ENCODE data around the gene FAF1.

DNA sequence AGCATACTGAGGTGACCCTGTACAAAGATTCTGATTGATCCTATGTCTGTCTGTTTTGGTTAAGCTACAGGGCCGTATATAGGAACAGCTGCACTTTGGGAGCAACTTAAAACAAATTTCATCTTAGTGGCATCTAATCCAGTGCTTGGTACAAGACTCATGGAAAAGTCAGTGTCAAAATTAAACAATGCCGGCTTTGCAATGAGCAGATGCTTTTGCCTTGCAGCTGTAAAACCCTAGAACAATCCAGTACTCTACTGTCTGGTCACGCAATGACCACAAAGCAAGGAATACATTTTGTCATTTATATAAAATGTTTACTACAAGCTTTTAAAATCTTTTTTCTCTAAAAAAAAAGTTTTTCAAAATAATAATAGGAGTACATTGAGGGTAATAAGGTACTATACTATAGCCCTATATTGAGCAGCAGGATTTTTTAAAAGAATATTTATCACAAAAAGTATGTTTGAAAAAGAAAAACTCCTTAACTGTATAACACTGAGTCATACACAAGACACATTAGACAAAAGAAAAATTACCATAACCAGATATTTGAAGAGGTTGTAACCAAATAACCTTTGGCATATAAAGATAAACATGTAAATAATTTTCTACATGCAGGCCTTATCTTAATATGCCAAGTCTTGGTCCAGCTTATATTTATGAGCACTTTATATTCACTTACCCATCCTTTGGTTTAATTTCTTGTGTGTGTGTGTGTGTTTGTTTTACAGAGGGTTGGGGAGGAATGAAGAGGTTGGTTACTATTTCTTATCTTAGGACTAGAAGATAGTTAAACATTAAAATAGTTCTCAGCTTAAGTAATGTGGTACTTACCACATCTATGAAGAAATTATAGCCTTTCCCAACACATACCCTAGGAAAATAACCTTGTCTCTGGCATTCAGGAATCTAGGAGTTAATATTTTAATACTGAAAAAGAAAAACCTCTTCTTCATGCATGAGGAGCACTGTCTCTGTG is 262.3 kb downstream of the FAF1 start:
- TF ChIP-seq, protein P1, sequence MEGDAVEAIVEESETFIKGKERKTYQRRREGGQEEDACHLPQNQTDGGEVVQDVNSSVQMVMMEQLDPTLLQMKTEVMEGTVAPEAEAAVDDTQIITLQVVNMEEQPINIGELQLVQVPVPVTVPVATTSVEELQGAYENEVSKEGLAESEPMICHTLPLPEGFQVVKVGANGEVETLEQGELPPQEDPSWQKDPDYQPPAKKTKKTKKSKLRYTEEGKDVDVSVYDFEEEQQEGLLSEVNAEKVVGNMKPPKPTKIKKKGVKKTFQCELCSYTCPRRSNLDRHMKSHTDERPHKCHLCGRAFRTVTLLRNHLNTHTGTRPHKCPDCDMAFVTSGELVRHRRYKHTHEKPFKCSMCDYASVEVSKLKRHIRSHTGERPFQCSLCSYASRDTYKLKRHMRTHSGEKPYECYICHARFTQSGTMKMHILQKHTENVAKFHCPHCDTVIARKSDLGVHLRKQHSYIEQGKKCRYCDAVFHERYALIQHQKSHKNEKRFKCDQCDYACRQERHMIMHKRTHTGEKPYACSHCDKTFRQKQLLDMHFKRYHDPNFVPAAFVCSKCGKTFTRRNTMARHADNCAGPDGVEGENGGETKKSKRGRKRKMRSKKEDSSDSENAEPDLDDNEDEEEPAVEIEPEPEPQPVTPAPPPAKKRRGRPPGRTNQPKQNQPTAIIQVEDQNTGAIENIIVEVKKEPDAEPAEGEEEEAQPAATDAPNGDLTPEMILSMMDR (IDR thresholded peaks at IDR 0.05; ENCODE audit: low read depth, low read length, poor library complexity, severe bottlenecking): no peak
- no peak for TF ChIP-seq EZH2phosphoT487 (IDR thresholded peaks at IDR 0.05; ENCODE audit: borderline replicate concordance, low read length)

Measured in DOHH2 (cell line).